ENCODE measurements around the gene CCDC14. TPM values are rescaled to one million over a fixed set of nuclear protein-coding genes. Genes with fewer than 3 reads are reported as not detected.
"Not testable (repeated sequence)": the region's sequence is repeated elsewhere in the genome, so short reads cannot be mapped to it uniquely, and the experiment has no call there.

CCDC14 gene, protein sequence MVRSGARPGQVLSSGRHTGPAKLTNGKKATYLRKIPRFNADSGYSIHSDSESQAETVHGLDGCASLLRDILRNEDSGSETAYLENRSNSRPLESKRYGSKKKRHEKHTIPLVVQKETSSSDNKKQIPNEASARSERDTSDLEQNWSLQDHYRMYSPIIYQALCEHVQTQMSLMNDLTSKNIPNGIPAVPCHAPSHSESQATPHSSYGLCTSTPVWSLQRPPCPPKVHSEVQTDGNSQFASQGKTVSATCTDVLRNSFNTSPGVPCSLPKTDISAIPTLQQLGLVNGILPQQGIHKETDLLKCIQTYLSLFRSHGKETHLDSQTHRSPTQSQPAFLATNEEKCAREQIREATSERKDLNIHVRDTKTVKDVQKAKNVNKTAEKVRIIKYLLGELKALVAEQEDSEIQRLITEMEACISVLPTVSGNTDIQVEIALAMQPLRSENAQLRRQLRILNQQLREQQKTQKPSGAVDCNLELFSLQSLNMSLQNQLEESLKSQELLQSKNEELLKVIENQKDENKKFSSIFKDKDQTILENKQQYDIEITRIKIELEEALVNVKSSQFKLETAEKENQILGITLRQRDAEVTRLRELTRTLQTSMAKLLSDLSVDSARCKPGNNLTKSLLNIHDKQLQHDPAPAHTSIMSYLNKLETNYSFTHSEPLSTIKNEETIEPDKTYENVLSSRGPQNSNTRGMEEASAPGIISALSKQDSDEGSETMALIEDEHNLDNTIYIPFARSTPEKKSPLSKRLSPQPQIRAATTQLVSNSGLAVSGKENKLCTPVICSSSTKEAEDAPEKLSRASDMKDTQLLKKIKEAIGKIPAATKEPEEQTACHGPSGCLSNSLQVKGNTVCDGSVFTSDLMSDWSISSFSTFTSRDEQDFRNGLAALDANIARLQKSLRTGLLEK
- total RNA-seq (ENCODE audit: low replicate concordance), result 39.9 and 83.3 TPM in 2 replicates
- long read RNA-seq, partial matches to known transcripts, result 8 of 26 reads
- long read RNA-seq, other reads (novel, unspliced or antisense), result 17 of 26 reads

DNA sequence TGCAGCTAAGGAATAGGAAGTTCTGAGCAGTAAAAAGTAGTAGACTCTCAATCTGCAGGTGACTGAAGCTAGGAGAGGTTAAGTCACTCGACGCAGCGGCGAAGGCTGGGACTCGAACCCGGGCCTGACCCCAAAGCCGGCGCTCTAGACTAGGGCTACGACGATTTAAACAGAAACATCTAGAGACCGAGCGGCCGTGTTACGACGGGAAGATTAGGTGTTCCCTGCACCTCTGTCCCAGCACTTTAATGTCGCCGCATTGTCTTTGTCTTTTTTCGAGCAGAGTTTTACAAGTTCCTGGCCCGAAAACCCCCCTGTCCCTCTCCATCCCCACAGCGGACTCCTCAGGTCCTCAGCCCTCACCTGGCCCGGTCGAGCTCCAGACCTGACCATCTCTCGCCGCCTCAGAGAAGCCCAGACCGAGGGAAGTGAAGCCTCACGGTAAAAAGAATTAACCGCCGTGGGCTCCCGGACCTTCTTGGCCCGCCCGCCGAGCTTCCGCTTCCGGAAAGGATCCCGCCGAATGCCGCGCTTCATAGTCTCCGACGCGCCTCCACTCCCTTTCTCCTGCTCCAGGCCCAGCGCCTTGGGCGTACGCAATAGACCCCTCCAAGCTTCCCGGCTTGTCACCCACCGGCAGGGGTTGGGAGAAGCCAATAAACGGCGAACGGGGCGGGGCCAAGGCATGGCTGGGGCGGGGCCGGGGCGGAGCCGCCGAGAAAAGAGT is at the start of gene CCDC14:
Gene CCDC14, minus strand, starts transcription at position 449 of the 727 bp plus-strand sequence. Its CDS starts 56 bp downstream, at position 393.
- no peaks in the 10 kb centered on the region for H3K36me3 Mint-ChIP-seq
- H3K4me3 Mint-ChIP-seq, result peak within 1 kb of the TSS; percentile 97
- H3K4me1 Mint-ChIP-seq (ENCODE audit: unreplicated experiment), result peaks cover 30% of the 10 kb centered on the region
- H3K27me3 Mint-ChIP-seq, result no peaks in the 10 kb centered on the region
- TF ChIP-seq, protein P1, sequence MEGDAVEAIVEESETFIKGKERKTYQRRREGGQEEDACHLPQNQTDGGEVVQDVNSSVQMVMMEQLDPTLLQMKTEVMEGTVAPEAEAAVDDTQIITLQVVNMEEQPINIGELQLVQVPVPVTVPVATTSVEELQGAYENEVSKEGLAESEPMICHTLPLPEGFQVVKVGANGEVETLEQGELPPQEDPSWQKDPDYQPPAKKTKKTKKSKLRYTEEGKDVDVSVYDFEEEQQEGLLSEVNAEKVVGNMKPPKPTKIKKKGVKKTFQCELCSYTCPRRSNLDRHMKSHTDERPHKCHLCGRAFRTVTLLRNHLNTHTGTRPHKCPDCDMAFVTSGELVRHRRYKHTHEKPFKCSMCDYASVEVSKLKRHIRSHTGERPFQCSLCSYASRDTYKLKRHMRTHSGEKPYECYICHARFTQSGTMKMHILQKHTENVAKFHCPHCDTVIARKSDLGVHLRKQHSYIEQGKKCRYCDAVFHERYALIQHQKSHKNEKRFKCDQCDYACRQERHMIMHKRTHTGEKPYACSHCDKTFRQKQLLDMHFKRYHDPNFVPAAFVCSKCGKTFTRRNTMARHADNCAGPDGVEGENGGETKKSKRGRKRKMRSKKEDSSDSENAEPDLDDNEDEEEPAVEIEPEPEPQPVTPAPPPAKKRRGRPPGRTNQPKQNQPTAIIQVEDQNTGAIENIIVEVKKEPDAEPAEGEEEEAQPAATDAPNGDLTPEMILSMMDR (conservative IDR thresholded peaks at IDR 0.05), result no peak
- peak; percentile 92 for DNase-seq (ENCODE audit: extremely low spot score, unreplicated experiment)
- peak within 1 kb of the TSS; percentile 96 for H3K27ac Mint-ChIP-seq
- H3K9me3 Mint-ChIP-seq, result no peaks in the 10 kb centered on the region

DNA sequence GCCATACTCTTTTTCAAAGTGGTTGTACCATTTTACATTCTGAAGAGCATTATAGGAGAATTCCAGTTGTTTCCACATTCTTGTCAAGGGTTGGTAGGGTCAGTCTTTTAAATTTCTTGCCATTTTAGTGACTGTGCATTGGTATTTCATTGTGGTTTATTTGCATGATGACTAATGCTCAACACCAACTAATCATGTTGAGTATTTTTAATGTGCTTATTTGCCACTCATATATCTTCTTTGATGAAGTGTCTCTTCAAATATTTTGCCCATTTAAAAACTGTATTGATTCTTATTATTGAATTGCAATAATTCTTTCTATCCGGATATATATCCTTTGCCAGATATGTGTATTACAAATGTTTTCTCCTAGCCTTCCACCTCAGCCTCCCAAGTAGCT is 47.3 kb upstream of the CCDC14 start:
- H3K4me1 Mint-ChIP-seq (ENCODE audit: unreplicated experiment); DNase-seq (ENCODE audit: extremely low spot score, unreplicated experiment); H3K27ac Mint-ChIP-seq; H3K4me3 Mint-ChIP-seq; H3K9me3 Mint-ChIP-seq; H3K36me3 Mint-ChIP-seq: not testable (repeated sequence)
- H3K27me3 Mint-ChIP-seq, result peaks cover 71% of the 10 kb centered on the region

DNA sequence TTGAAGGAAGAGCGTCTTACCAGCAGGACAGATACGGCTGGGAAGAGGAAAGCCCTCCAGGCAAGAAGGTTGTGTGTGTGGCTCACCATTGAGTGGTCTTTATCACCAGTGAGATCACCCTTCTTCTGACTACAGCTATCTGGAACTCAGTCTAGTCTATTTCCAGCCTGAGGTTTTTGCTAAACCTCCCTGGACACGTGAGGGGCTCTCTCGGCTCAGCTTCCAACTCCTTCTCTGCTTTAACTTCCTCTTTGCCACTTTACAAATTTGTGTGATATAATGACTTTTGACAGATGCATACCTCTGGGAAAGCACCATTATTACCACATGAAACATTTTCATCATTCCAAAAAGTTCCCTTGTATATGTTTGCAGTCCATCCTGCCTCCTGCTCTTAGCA is 46.2 kb upstream of the CCDC14 start:
- no peaks in the 10 kb centered on the region for H3K9me3 Mint-ChIP-seq
- DNase-seq (ENCODE audit: extremely low spot score, unreplicated experiment), result no peak
- no peak overlapping the region for H3K27ac Mint-ChIP-seq
- no peaks in the 10 kb centered on the region for H3K36me3 Mint-ChIP-seq
- TF ChIP-seq, protein P1 (conservative IDR thresholded peaks at IDR 0.05), result no peak
- H3K4me3 Mint-ChIP-seq, result no peak overlapping the region
- peaks cover 69% of the 10 kb centered on the region for H3K27me3 Mint-ChIP-seq
- H3K4me1 Mint-ChIP-seq (ENCODE audit: unreplicated experiment), result no peaks in the 10 kb centered on the region

DNA sequence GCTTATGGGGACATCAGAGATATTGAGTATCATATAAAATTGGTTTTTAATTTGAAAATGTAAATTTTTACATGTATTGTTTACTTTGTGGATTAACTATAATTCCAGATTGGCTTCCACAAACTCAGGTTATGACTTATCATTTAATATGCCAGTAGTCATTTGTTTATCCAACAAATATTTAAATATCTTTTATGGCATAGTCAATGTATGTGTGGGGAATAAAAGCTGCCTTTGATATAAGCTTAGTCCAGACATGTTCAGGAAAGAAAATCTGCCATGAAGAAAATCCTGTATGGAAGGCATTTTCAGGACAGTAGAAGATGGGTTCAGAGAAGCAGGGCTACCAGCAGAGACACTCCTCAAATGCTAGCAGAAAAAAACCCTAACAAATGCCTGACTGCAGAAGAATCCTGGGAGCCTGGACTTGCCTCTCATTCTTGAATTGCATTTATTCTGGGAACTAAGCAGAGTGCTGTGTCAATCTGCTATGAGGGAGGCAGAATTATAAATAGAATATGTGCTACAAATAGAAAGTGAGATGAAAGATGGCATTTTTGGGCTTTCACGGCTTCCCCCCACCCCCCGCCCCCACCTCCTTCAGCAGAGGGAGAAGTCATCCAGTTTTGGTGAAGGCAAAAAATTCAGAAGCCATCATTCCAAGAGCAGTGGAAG is 41.5 kb upstream of the CCDC14 start:
- H3K9me3 Mint-ChIP-seq; H3K4me1 Mint-ChIP-seq (ENCODE audit: unreplicated experiment); H3K36me3 Mint-ChIP-seq; H3K27ac Mint-ChIP-seq; DNase-seq (ENCODE audit: extremely low spot score, unreplicated experiment); H3K4me3 Mint-ChIP-seq: not testable (repeated sequence)
- H3K27me3 Mint-ChIP-seq, result peaks cover 73% of the 10 kb centered on the region

DNA sequence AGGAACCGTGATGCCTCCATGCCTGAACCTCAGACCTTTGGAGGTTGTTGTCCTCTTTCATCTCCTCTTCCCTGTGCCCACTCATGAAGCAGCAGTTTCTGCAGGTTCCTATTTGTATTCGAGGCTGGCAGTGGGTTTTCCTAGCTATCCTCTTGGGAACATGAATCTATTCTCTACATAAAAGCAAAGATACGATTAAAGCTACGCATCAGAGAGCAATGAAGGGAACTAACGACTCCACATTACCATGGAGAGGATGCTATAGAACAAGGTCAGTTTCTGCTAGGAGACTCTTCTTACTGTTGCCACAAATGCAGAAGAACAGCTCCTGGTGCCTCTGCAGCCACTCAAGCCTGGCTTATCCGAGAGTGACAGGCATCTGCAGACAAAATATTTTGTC is 40.3 kb upstream of the CCDC14 start:
- not testable (repeated sequence) for H3K4me3 Mint-ChIP-seq; DNase-seq (ENCODE audit: extremely low spot score, unreplicated experiment); H3K9me3 Mint-ChIP-seq; H3K4me1 Mint-ChIP-seq (ENCODE audit: unreplicated experiment); H3K36me3 Mint-ChIP-seq; H3K27ac Mint-ChIP-seq
- H3K27me3 Mint-ChIP-seq, result peaks cover 71% of the 10 kb centered on the region

DNA sequence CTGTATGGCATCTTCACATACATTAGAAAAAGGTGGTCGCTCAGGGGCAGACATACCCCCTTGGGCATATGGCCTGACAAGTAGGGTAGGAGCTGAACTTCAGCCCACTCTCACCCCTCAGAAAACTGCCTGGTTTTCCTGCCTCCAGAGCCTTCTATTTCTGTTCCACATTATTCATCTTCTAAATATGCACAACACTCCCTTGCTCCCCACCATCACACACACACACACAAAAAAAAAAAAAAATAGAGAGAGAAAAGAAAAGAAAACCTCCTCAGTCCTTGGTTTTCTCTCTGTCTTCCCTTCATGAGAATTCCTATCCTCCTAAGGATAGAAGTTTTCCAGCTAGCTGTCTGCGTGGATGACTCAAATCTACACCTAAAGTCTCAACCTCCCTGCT is 36.5 kb upstream of the CCDC14 start:
- Mint-ChIP-seq H3K36me3 (no peaks in the 10 kb centered on the region), H3K4me1 (ENCODE audit: unreplicated experiment) (no peaks in the 10 kb centered on the region), H3K4me3 (no peak overlapping the region), H3K9me3 (no peaks in the 10 kb centered on the region), H3K27me3 (peaks cover 48% of the 10 kb centered on the region), H3K27ac (no peak overlapping the region)
- TF ChIP-seq, protein P1 (conservative IDR thresholded peaks at IDR 0.05), result no peak
- no peak for DNase-seq (ENCODE audit: extremely low spot score, unreplicated experiment)
